Activated CD4-positive, alpha-beta T cell treated with anti-CD3 and anti-CD28 coated beads, Interleukin-2, amount 50 U/mL, for 4 hours (primary cell): ENCODE measurements around the gene ITK.

Experiments used
- DNase-seq, 2 experiments: peaks; one replicate each; pipeline ENCODE4 v3.0.0-alpha.2; 2020

The ITK gene

DNA sequence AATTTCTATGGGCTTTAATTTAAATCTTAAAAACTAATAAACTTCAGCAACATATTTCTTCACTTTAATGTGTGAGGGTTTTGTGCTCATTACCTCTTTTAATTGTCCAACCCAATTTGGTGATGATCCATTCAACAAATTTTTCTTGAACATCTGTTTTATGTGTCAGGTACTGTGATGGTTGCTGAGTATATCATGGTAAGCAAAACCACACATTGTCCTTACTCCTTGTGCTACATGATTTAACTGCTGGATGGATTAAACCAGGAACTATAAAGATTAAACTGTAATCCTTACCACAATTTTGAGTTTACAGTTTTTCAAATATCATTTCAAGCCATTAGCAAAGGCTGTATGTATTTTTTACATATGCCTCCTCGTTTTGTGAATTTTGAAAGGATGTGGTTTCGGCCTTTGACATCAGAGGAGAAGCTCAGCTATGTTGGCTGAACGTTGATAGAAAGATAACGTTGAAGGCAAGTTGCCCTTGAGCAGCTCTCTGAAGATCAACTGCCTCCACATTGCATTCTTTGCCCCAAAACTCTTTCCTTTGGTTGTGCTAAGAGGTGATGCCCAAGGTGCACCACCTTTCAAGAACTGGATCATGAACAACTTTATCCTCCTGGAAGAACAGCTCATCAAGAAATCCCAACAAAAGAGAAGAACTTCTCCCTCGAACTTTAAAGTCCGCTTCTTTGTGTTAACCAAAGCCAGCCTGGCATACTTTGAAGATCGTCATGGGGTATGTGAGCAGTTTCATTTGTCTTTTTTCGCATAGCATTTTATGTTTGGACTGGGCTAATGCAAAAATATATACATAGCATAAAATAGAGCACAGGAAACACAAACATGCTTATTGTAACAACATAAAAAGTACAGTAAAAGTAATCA, at the start of gene ITK:
Gene ITK, plus strand, starts transcription at position 467 of the 891 bp plus-strand sequence. Its CDS starts 138 bp downstream, at position 605.
- no peak for DNase-seq

DNA sequence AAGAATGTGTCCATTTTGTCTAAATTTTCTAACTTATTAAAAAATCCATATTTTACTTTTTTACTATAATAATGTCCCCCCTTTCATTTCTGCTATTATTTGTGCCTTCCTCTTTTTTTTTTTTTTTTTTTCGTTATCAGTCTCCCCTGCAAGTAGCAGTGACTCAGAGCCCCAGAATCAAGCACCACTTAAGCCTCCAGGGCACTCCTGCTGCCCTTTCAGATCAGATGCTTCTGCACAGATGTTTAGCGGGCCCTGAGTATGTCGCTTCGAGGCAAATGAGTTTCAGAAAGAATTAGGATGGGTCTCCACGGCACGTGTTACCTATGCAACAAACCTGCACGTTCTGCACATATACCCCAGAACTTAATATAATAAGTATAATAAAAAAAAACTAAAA, 49.7 kb upstream of the ITK start:
- no peak for DNase-seq

DNA sequence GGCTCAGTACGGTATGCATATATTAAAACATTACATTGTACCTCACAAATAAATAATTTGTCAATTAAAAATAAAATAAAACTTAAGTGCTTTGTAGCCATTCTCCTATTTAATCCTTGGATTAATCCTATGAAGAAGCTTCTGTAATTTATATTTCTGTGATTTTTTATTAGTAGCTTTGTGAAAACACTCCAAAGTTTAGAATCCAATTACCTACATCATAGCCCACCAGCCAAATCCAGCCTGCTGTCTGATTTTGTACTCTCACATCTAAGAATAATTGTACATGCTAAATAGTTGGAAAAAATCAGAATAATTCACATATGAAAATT, 48.4 kb upstream of the ITK start:
- DNase-seq = no peak

DNA sequence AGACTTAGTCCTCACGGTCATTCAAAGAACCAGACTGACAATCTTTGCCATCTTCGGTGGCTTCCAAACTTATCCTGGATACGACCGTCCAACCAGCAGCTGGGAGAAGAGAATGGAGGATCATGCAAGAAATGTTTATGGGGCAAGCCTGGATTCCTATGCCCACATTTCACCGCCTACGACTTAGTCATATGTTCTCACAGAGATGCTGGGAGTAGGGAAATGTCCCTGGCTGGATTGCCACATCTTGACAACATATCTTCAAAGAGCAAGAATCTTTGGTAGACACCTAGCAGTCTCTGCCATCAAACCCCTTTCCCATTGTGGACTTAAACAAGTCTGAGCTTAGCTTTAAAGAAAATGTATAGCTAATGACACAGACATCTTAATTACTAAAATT, 42.9 kb upstream of the ITK start:
- no peak for DNase-seq

DNA sequence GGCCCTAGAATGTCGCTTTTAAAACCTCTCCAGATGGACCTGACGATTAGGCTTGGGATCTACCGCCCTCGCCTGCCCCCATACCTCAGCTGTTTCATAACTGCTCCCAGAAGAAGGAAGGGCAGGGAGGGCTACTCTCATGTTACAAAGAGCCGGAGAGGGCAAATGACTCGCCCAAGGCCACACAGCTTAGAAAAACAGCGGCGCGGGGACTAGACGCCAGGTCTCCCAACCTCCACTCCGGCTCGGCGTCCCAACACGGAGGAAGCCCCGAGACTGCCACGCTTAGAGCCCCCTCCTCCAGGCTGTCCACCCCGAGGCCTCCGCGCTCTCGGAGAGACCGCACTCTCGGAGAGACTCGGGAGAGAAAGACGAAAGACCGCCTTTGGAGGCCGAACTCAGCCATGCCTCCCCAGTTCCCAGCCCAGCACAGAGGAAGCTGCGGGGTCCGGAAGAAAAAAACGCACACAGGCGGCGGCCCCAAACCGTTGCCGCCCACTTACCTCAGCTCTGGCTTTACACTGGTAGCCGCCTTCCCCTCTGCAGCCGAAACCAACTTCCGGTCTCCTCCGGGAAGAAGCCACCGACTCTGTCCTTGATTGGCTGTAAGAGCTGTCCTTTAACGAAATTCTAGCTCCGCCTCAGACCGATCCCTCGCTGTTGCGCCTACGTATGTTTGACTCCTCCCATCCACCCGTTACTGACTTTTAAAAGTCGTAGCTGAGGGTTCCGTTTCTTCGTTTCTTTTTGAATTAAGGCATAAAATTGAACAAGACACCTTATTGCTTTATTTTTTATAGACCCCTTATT, 38.1 kb upstream of the ITK start, which contains the start of gene MED7:
Gene MED7, minus strand, starts transcription at position 549 of the 810 bp plus-strand sequence. CDS start 3,434 bp downstream, outside the sequence.
- peak; percentile 86 for DNase-seq

DNA sequence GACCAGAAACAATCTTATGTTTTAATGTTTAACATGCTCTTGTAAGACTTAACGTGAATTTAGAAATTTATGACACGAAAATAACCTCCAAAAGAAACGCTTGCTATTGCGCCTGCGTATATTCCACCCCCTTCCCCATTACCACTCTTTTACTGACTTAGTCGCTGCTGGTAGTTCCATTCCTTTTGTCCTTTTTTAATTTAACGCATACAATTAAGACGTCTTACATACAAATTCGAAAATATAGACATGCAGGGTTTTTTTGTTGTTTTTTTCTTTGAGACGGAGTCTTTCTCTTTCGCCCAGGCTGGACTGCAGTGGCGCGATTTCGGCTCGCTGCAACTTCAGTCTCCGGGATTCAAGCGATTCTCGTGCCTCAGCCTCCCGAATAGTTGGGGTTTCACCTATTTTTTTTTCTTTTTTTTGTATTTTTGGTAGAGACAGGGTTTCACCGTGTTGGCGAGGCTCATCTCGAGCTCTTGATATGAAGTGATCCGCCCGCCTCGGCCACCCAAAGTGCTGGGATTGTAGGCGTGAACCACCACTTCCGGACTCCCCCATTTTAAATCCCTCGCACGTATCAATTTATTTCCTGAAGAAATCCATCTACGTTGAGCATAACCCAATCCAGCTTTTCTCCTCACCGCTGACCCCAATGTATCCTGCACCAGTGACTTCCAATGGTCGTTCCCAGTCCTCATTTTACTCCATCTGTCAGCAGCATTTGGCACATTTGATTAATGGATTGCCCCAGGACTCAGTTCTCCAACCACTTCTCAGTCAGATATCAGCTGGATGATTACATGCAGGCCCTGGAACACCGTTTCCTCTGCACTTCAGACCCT, 37.3 kb upstream of the ITK start:
- DNase-seq = peak; percentile 27

DNA sequence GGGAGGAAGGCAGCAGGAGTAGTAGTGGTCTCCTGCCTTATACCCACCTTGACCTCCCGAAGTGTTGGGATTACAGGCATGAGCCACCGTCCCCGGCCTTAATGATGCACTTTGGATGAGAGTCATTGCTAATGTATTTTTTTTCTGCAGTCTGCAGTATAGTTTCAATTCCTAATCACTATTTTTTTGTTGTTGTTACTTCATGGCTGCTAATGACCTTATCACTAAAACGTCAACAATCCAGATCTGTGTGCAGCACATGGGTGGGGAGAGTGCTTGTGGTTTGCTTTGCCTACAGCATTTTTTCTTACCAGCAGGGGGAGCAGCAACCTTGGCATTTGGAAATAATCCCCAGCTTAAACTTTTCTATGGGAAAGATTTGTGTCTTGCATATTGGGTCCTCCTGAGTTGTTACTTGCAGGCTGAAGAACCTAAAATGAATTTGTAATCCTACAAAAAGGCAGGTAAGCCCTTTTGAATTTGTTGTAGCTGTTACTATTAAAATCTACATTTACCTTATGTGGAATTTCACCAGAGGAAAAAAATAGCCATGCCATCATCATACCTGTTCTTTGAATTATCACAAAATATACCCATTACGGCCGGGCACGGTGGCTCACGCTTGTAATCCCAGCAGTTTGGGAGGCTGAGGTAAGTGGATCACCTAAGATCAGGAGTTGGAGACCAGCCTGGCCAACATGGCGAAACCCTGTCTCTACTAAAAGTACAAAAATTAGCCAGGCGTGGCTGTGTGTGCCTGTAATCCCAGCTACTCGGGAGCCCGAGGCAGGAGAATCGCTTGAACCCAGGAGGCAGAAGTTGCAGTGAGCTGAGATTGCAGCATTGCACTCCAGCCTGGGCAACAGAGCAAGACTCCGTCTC, 31.7 kb upstream of the ITK start:
- DNase-seq = peak; percentile 80

DNA sequence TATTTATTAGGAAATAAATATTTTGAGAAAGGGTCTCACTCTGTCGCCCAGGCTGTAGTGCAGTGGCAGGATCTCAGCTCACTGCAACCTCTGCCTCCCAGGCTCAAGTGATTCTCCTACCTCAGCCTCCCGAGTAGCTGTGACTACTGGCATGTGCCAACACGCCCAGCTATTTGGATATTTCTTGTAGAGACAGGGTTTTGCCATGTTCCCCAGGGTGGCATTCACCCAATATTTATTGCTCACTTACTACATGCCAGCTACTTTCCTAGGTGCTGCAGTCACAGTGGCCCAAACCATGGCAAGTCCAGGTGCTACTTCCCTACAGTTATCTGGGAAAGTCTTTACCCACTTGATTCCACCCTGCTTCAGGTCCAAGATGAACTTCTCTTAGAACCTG, 29.6 kb upstream of the ITK start:
- no peak for DNase-seq

DNA sequence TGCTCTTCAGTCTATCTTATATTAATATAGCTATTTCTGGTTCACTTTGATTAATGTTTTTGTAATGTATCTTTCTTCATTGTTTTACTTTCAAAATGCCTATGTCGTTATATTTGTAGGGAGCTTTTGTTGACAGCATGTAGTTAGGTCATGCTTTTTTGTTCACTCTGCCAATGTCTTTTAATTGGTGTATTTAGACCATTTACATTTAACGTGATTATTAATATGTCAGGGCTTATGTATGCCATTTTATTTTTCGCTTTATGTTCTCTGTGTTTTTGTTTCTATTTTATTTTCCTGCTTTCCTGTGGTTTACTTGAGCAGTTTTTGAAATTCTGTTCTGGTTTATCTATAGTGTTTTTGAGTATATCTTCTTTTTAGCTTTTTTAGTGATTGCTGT, 25.3 kb upstream of the ITK start:
- DNase-seq = no peak

DNA sequence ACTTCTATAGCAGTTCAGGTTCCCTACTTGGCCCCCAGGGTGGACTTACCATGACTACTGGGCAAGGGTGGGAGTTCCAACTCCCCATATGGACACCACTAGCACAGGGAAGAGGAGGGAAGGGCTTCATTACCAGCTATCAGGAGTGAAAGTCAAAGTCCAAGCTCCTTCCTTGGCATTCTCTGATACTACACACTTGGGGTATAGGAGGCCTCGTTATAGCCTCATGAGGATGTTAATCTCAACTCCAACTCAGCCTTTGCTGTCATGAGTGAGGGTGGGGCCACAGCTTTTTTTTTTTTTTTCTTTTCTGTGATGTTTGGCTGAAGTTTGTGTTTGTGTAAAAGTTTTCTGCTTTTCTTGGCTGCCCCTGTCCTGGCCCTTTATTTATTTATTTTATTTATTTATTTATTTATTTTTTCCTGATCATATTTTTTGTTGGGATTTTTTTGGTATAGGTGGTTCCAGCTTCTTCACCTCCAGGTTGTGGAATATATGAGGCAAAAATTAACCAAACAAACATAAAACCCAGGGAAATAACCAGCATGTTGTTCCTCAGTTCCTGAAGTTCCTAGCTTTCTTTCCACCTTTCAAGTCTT, 23.2 kb upstream of the ITK start:
- no peak for DNase-seq

DNA sequence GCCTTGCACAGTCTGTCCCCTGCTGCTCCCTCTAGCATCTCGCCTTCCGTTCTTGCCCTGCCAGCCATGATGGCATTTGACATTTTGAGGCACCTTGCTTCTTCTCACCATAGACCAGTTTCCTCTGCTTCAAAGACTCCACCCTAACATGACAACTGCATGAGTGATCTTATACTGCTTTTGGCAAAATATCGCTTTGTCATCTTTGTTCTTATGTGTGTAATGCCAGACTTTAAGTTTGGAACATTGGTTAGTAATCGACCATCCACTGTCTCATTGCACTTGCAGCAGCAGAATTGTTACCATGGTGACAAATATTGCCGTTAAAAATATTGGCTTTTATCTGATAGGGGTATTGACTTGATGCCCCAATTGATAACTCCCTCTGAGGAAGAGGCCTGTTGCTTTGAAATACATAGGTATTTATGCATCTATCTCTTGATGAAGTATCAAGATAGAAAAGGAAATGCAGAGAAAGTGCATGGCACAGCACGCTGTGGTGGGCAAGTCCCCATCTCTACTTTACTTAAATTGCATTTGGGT, 21.4 kb upstream of the ITK start:
- DNase-seq = peak in 1 of 2 experiments; percentile 37

DNA sequence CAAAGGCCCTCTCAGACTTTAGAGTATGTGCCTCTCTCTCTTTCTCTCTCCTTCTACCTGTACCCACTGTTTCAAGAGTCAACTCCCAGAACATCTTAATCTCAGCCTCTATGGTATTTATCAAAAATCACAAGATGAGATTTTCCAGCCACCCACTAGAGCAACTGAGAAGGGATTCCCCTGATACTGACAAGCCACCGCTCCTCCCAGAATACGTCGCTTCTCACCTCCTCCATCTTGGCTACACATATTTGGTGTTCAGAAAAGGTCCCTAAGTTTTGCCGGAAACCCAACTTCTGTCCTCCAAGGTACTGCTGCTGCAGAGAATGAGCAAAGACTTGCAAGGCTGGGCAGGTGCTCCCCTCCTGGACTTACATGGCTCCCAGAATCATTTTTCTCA, 20.6 kb upstream of the ITK start:
- peak; percentile 41 to 47 for DNase-seq

DNA sequence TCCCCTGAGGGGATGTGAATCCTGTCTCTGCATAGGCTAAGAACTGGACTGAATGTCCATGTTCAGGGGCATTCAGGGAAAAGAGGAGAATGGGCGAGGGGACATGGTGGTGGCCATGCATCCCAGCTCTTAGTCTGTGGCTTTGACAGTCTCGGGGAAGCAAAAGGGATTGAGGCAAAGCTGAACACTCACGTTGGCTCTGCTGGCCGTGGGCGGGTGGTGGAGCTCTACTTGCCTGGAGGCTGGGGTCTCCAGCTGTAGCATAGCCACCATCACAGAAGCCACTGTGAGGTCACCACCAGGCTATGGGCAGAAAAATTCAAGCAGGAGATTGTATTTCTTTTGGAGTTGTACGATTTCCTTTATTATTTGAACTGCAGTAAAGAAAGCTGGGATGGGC, 18.6 kb upstream of the ITK start:
- no peak for DNase-seq

DNA sequence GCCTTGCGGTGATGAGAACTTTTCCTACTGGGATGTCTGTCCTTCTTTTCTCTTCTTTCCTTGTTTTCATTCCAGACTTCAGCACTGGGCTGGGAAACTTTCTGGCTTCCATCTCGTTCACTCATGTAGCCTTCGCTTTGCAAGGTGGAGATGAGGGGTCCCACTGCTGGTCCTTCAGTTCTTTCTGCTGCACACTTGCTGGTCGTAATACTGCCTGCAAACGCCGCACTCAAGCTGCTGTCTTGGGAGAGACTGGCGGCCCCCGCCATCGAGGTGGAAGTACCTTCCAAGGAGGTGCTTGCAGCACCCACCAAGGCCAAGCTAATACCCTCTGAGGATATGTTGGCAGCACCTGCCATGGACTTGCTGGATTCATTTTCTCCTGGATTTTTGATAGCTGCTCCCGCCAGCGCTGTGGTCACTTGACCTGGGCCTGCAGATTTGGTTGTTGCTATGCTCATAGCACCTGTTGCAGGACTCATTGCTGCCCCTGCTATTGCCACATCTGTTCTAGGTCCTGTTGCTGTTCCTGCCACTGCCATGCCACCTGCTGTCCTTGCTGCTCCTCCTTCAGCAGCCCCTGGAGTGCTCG, 17.6 kb upstream of the ITK start:
- DNase-seq = no peak

DNA sequence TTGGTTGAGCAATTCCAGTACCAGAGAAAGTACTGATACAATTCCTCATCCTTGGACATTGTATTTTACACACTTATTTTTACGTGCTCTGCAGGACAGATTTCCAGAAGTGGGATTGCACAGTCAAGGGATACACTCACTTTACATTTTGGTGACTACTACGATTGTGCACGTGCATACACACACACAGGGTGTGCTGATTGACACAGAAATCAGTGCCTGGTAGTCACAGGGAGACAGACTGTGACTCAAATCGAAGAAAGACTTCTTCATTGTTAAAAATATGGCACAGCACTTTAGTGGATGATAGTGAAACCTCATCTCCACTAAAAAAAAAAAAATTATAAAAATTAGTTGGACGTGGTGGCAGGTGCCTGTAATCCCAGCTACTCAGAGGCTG, 16.1 kb upstream of the ITK start:
- no peak for DNase-seq

DNA sequence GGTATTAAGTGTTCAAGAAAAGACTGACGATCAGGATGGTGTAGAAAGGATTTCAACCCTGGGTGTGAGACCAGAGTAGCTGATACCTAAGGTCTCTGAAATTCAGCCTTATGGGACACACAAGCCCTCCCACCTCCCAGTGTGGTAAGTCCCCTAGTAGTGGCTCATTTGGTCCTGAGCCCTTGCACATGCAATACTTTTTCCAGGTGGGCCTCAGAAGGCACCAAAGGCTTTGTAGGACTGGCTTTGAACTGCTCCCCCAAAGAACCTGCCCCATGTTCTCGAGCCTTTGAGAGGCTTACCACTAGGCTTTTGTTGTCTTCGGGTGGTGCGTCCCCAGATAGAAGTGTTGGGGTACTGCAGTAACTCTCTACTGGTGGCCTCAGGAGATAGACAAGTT, 15.4 kb upstream of the ITK start:
- DNase-seq = no peak

DNA sequence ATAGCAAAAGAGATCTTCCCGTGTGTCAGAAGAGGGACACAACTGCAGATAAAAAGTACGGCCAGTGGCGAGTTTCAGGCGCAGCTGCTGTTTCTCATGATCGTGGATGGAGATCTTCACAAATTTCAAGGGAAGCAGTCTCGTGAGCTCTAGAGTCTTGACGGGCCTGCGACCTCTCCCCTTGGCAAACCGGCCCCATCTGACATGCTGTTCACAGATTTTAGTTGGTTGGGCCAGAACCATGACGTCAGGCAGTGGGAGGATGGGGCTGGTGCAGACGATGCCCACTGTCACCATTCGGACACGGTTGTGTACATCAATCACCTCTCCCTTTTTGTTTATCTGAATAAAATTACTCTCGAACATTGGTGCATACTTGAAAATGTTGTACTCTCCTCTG, 15.0 kb upstream of the ITK start:
- DNase-seq = no peak

DNA sequence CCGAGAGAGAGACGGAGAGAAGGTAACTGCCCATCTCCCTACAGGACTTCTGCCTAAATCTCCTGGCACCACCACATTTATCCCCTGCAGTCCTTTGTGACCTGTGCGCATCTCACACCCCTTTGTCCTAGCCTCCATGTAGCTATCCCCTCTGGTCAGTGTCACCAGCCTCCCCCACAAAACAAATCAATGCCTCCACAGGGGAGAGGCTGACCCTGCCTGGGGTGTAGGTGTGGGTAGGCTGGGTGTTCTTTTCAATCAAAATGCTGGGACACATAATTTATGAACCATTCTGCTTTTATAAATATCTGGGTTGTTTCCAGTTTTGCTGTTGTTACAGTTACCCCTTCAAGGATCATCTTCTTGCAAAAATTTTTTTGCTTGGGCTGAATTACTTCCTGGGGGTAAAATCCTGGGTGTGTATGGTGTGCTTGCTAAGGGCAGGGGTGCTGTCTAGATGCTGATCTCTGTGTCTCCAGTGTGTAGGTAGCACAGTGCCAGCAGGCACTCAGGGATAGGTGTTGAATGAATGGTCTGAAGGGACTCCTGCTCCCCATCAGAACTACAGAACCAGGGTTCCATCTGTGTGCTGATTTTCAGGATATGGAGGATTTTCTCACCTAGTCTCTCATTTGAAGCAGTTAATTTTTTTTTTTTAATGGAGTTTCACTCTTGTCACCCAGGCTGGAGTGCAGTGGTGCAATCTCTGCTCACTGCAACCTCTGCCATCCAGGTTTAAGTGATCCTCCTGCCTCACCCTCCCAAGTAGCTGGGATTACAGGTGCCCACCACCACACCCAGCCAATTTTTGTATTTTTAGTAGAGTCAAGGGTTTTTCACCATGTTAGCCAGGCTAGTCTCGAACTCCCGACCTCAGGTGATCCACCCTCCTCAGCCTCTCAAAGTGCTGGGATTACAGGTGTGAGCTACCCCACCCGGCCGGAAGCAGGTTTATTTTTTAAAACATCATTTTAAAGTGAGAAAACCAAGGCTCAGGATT, 14.1 kb upstream of the ITK start, which contains the start of gene GARIN3:
Gene GARIN3, minus strand, starts transcription at position 51 of the 1,000 bp plus-strand sequence. CDS start 96 bp downstream, outside the sequence.
- no peak for DNase-seq

DNA sequence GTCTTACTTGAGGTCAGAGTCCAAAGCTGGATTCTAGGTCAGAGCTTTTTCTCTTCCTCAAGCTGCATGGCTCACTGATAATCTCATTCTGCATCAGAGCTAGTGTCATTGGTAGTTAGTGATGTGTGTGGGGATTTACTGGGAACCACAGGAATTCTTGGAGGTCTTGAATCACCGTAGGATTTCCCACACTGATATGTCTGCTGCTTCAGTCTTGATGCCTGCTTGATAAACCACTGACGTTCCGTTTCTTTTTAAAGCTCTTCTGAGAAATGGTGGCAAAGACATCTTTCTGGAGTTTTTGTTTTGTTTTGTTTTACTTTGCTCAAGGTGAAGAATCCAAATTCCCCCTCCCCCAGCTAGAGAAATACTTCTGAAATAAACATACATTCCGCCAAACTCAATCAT, 13.4 kb upstream of the ITK start:
- no peak for DNase-seq
